ENCODE measurements around the gene PCSK6.
A peak's percentile ranks its signal among the peaks of the same experiment; 100 is the strongest.
"Not testable (repeated sequence)": the region's sequence is repeated elsewhere in the genome, so short reads cannot be mapped to it uniquely, and the experiment has no call there.

The PCSK6 gene

GRCh38 chr15:101287342-101287741 lies 202.2 kb downstream of the PCSK6 start:
- not testable (repeated sequence) for H3K4me3 ChIP-seq (ENCODE audit: low read depth, low read length)

DNA sequence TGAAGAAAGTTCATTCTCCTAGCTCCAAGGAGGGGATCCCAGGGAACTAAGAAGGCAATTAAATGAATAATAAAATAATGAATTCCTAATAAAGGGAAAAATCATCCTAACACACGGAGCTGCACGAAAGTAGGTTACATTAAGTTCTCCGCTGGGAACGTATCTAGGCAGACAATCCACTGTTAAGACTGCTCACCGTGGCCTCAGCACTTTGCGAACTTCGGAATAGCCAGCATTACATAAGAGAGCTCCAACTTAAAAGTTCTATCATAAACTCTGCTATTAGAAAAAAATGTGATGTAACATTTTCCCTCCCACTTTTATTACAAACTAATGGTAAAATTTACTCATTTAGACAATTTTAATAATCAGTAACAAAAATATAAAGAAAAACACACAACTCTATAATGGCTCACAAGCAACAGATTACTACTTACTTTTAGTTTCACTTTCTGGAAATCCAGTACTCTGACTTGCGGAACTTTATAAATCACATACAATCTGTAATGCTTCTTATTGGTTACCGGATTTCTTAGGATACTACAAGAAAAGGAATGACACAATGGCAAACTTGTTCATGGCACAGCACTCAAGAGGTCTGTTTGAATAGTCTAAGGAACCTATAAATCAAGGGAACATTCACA lies 202.9 kb downstream of the PCSK6 start:
- no peak overlapping the region for H3K4me3 ChIP-seq (ENCODE audit: low read depth, low read length)

DNA sequence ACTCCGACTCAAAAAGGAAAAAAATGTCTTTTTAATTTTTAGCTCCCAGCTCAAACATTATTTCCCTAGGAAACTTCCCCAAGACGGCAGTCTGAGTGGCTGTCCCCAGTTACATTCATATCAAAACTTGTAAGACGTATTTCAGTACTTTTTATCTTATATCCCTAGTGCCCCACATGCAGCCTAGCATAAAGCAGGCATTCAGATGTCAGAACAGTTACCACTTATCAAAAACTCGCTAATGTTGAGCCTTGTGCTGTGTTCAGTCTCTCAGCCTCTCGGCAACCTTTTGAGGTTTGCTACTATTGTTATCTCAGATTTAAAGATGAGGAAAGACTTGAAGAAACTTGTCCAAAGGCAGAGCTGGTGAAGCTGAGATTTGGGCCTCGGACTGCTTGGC lies 205.6 kb downstream of the PCSK6 start:
- H3K4me3 ChIP-seq (ENCODE audit: low read depth, low read length) = no peak overlapping the region

DNA sequence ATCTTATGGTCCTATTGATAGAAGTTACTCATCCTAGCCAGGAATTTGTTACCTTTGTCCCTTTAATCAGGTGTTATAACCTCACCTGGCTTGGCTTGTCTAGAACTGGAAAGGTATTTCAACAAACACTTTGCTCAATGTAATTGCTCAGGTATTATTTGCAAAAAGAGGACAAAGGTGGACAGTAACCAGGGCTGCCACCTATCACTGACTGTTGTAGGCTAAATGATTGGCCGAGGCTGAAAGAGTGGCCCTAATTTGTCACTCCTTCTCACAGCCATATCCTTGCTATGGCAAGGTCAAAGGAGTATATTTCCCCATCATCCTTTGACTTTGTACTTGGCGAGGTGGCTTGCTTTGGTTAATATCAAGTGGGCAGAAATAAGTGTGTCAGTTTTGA lies 209.5 kb downstream of the PCSK6 start:
- H3K4me3 ChIP-seq (ENCODE audit: low read depth, low read length) = no peak overlapping the region

GRCh38 chr15:101277943-101278564 lies 211.5 kb downstream of the PCSK6 start:
- H3K4me3 ChIP-seq (ENCODE audit: low read depth, low read length) = peak overlapping the region; percentile 47

DNA sequence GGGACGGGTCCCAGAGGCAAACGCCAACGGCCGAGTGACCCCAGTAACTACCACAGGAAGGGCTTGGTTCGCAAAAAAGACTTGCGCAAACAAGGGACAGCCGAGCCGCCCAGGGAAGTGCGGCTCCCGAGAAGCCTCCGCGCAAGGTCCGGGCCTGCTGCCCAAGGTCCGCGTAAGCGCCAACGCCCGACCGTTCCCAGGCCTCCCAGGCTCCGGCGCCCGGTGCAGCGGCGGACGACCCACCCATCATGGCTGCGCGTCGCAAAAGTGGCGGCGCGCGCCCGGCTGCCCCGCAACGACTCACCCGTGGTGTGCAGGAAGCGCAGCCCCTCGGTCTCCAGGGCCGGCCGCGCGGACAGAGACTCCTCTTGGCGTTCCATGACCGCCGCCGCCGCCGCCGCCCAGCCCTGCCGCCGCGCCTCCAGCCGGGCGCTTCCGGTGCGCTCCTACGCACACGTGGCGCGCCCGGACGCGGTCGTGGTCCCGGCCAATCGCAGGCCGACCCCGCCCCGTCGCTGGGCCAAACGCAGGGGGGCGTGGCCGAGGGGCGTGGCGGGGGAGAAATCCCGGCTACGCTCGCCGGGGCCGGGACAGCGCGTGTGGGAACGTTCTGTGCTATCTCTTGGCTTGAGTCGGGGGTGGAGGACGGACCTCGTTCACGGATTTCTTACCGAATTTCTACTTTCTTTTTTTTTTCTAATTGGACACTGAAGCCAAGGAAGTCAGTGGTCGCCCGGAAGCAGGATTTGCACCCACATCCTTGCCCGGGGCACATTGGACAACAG lies 212.3 kb downstream of the PCSK6 start, which contains the start of gene SELENOS:
Gene SELENOS, minus strand, starts transcription at position 448 of the 785 bp plus-strand sequence. Its CDS starts 68 bp downstream, at position 380.
- H3K4me3 ChIP-seq (ENCODE audit: low read depth, low read length) = peak within 1 kb of the TSS; percentile 87

DNA sequence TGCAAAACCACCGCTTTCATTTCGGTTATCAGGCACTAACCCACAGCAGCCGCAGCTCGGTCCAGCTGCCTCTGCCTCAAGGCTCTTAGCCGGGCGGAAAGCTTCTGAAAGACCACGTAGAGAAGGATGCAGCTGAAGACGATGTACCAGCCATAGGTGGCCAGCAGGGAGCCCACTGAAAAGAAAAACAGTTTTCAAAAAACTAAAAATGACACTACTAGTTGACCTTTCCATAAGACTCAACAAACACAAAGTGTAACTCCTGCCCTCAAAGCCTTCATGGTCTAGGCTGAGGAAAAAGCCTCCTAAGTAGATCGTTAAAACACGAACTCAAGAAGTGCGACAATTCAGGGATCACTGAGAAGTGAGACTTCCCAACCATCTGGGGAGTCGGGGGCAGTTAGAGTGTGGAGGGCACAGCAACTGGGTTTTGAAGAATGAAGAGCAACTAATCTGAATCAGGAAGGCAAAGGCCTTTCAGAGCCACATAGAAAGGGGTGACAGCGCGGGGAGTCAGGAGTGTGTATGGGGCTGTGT lies 212.9 kb downstream of the PCSK6 start:
- H3K4me3 ChIP-seq (ENCODE audit: low read depth, low read length) = peak overlapping the region; percentile 87

GRCh38 chr15:101275018-101275417 lies 214.5 kb downstream of the PCSK6 start:
- no peak overlapping the region for H3K4me3 ChIP-seq (ENCODE audit: low read depth, low read length)

DNA sequence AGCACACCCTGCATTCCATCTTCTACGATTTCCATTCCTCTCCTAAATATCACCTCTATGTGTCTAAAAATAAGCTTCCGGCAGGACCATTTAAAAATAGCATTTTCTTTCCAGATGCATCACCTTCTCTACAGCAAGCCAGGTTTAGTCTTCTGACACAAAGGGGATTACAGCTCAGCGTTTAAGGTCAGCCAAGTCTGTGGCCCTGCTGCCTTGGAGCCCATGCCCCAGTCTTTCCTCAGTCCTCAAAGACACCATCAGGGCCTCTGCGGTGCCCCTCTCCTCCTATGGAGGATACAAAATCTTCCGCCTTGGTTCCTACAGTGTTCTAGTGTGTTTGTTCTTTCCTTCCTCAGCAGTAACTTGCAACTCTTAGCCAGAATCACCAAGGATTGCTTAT lies 216.0 kb downstream of the PCSK6 start:
- H3K4me3 ChIP-seq (ENCODE audit: low read depth, low read length) = no peak overlapping the region

DNA sequence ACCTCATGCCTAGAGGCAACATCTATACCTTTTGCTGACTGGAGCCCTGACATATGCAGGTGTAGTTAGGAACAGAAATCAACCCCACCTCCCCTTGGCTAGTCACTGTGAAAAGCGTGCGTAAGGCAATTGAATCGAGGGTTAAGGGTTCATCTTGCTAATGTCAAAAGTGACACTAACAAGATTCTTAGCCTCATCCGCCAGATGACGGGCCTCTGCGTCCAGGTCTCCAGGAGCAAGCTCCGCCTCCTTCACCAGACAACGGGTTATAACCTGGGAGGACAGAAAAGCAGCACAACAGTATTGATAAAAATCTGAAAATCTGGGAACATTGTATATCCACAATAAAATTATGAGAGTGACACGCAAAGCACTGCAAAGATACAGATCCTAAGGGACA lies 216.9 kb downstream of the PCSK6 start:
- H3K4me3 ChIP-seq (ENCODE audit: low read depth, low read length) = no peak overlapping the region

- H3K4me3 ChIP-seq (ENCODE audit: low read depth, low read length) = no peak overlapping the region
These were observed 219.9 kb downstream of the PCSK6 start for GRCh38 chr15:101269479-101270223.

GRCh38 chr15:101267320-101268104 lies 222.0 kb downstream of the PCSK6 start:
- no peak overlapping the region for H3K4me3 ChIP-seq (ENCODE audit: low read depth, low read length)

GRCh38 chr15:101266787-101267186 lies 222.7 kb downstream of the PCSK6 start:
- no peak overlapping the region for H3K4me3 ChIP-seq (ENCODE audit: low read depth, low read length)

DNA sequence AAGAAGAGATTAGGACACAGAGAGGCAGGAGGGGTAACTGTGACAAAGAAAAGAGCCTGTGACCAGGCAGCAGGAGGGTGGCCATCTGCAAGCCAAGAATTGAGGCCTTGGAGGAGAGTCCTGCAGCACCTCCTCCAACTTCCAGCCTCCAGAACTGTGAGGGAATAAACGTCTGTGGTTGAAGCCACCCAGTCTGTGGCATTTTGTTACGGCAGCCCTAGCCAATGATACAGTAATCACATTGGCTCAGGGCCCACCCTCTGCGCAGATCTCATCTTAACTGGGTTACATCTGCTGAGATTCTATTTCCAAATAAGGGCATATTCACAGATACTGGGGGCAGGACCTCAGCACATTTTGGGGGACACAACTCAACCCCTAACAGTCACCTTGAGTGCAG lies 223.5 kb downstream of the PCSK6 start:
- H3K4me3 ChIP-seq (ENCODE audit: low read depth, low read length) = no peak overlapping the region

- H3K4me3 ChIP-seq (ENCODE audit: low read depth, low read length) = no peak overlapping the region
These were observed 224.4 kb downstream of the PCSK6 start for GRCh38 chr15:101264911-101265641.

DNA sequence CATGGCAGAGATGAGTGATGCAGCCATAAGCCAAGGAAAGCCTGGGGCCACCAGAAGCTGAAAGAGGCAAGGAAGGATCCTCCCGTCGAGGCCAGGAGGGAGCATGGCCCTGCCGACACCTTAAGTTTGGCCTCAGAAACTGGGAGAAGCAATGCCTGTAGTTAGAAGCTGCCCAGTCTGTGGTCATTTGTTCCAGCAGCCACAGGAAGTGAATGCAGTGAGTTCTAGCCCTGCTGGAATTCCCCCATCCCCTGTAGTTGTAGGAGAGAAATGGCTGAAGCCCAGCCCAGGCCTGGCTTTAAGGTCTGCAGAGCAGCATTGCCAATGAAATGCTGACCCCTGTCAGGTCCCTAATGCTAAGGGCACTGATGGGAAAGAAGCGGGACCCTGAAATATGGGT lies 225.5 kb downstream of the PCSK6 start:
- no peak overlapping the region for H3K4me3 ChIP-seq (ENCODE audit: low read depth, low read length)

DNA sequence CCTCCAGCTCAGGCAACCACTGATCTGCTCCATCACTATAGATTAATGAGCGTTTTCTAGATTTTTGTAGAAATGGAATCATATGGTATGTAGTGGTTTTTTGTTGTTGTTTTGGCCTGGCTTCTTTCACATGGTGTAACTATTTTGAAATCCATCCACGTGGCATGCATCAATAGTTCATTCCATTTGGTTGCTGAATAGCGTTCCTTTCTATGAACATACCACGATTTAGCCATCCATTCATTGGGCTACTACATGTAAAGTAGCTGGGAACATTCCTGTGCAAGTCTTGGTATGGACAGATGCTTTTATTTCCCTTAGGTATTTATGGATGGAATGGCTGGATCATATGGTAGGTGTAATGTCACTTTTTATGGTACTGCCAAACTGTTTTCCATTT lies 227.0 kb downstream of the PCSK6 start:
- no peak overlapping the region for H3K4me3 ChIP-seq (ENCODE audit: low read depth, low read length)

DNA sequence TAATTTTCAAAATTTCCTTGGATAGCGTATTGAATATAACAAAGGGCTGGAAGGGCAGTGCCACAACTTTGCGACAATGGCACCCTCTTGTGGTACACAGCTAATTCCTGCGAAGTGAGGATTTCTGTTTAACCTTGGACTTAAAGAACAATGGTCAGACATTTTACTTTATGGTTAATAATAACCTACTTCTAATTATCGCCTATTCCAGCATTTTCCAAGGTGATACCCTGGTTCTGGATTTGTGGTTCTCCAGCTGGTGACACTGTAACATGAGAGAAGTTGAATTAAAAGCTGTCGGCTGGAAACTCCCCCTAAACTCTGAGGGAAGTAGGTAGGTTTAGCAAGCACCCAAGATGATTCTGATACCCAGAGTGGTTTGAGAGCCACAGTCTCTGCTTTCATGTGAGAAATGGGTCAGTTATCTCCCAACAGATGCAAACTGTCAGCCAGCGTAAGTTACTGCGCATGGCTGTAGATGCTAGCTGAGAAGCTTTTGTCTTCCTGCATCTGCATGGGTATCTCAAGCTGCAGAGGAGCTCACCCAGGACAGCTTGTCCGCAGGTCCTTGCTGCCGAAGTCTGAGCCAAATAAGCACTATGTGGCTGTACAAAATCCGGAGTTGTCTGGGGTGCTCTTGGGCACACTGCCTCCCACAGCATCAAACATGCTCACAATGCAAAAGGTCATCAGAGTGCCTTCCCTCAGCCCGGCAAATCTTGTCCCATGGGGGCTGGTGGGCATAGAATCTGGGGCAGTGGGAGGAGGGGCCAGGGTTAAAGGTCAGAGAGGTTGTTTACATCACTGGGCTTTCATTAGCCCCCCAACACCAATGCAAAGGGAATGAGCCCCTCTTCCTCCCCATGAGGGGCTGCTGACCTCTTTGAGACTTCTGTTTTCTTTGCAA lies 231.0 kb downstream of the PCSK6 start:
- H3K4me3 ChIP-seq (ENCODE audit: low read depth, low read length) = no peak overlapping the region

DNA sequence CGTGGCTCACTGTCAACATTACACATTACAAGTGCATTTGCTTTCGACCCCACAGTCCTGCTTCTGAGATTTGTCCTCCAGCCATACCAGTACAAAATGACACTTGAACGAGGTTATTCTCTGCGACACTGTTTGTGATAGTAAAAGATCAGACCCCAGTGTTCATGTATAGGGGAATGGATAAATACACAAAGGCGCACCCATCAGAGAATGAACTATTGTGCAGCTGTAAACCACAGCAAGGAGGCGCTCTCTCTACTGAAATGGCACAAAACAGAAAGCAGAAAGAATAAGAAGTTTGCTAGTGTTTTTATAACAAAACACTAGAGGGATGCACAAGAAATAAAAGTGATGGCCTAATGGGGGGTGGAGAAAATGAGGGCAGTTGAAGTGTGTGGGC lies 232.8 kb downstream of the PCSK6 start:
- no peak overlapping the region for H3K4me3 ChIP-seq (ENCODE audit: low read depth, low read length)
